DMS53 treated with DMSO at 0.1 percent for 48 hours (cell line): Measurements from ENCODE around the gene GALR1.

ENCODE experiments used
- DNase-seq: peaks from one replicate; lab custom pipeline; 2025; ENCODE audit not compliant: unreplicated experiment; lab: John Stamatoyannopoulos, UW

Gene GALR1

GRCh38 chr18:77320971-77321559 lies 71.4 kb downstream of the GALR1 start:
- DNase-seq, result no peak

- no peak for DNase-seq
Observed at GRCh38 chr18:77321823-77322805, 72.5 kb downstream of the GALR1 start.

GRCh38 chr18:77323640-77324299 lies 74.1 kb downstream of the GALR1 start:
- no peak for DNase-seq
